ENCODE data around the gene GFAP.
A peak's percentile ranks its signal among the peaks of the same experiment; 100 is the strongest.

GFAP gene

GRCh38 chr17:44940317-44940716, 25.0 kb upstream of the GFAP start:
- TF ChIP-seq, protein P1, sequence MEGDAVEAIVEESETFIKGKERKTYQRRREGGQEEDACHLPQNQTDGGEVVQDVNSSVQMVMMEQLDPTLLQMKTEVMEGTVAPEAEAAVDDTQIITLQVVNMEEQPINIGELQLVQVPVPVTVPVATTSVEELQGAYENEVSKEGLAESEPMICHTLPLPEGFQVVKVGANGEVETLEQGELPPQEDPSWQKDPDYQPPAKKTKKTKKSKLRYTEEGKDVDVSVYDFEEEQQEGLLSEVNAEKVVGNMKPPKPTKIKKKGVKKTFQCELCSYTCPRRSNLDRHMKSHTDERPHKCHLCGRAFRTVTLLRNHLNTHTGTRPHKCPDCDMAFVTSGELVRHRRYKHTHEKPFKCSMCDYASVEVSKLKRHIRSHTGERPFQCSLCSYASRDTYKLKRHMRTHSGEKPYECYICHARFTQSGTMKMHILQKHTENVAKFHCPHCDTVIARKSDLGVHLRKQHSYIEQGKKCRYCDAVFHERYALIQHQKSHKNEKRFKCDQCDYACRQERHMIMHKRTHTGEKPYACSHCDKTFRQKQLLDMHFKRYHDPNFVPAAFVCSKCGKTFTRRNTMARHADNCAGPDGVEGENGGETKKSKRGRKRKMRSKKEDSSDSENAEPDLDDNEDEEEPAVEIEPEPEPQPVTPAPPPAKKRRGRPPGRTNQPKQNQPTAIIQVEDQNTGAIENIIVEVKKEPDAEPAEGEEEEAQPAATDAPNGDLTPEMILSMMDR (IDR thresholded peaks at IDR 0.05; ENCODE audit: insufficient read depth, missing control alignments): no peak
- DNase-seq (ENCODE audit: insufficient read length, low spot score) (no peak), FAIRE-seq (no peak)

DNA sequence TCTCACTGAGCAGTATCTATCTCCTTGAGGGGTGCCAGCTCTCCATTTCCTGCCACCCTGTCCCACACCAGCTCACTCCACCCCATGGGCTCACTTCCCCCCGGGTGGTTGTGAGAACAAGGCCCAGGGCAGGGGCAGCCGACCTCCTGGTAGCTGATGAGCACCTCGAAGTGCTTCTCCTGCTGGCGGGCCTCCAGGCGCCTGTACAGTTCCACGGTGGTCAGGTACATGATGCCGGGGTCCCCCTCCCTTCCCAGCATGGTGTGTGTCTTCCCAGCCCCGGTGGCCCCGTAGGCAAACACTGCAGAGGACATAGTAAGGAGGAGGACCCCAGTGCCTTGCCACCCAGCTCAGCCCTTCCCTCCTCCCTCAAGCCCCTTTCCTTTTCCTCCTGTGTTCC, 19.8 kb upstream of the GFAP start:
- DNase-seq (ENCODE audit: insufficient read length, low spot score) (peak; percentile 0), FAIRE-seq (no peak)
- TF ChIP-seq, protein P1 (IDR thresholded peaks at IDR 0.05; ENCODE audit: insufficient read depth, missing control alignments): no peak

DNA sequence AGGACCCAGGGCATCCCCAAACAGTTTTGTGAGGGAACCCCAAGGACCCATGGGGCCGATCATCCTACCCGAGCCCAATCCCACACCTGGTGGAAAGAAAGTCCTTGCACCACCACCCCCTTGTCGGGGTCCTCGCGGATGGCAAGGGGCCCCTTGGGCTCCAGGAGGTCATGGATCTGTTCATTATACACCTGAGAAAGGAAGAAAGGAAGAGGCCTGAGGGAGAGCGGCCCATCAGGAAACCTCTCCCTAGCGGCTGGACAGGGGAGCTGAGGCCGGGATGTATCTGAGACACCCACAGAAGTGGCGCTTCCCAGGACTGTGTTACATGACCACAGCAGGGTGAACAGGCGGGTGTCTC, 19.4 kb upstream of the GFAP start:
- no peak for FAIRE-seq
- DNase-seq (ENCODE audit: insufficient read length, low spot score): no peak
- TF ChIP-seq, protein P1 (IDR thresholded peaks at IDR 0.05; ENCODE audit: insufficient read depth, missing control alignments): no peak

- no peak for FAIRE-seq
- TF ChIP-seq, protein P1 (IDR thresholded peaks at IDR 0.05; ENCODE audit: insufficient read depth, missing control alignments): no peak
- DNase-seq (ENCODE audit: insufficient read length, low spot score): peak; percentile 3
Observed at GRCh38 chr17:44933824-44934744, 18.8 kb upstream of the GFAP start.

DNA sequence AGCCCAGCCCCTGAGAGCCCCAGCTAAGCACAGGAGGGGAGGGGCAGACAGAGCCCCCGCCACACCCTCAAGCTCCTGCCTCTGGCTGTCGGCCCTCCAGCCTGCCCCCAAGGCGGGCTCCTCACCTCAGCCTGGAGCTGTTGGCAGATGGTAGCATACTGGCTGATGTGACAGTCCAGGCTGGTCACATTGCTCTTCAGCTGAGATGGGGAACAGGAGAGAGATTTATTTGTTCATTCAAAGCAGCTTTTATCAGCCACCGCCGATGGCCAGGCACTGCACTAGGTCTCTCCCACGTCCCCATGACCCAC, 17.4 kb upstream of the GFAP start:
- FAIRE-seq (no peak), DNase-seq (ENCODE audit: insufficient read length, low spot score) (peak; percentile 0)
- TF ChIP-seq, protein P1 (IDR thresholded peaks at IDR 0.05; ENCODE audit: insufficient read depth, missing control alignments): no peak

GRCh38 chr17:44932096-44932786, 16.9 kb upstream of the GFAP start:
- TF ChIP-seq, protein P1 (IDR thresholded peaks at IDR 0.05; ENCODE audit: insufficient read depth, missing control alignments): no peak
- no peak for FAIRE-seq
- DNase-seq (ENCODE audit: insufficient read length, low spot score): peak; percentile 5

GRCh38 chr17:44931376-44931775, 16.1 kb upstream of the GFAP start:
- peak; percentile 1 for DNase-seq (ENCODE audit: insufficient read length, low spot score)
- FAIRE-seq: no peak
- TF ChIP-seq, protein P1 (IDR thresholded peaks at IDR 0.05; ENCODE audit: insufficient read depth, missing control alignments): no peak

Measured in D721Med (cell line).